GM21737 (cell line): ENCODE results near the gene FGF14.

Source experiments
- ATAC-seq: cut with Tn5 transposase; IDR thresholded peaks from one replicate; pipeline ENCODE4 v1.9.1; 2021; ENCODE audit warnings: mild to moderate bottlenecking, moderate library complexity; ENCODE audit not compliant: unreplicated experiment

FGF14 gene

GRCh38 chr13:101998129-101998528 lies 403.7 kb downstream of the FGF14 start:
- no peak for ATAC-seq

GRCh38 chr13:101996954-101997353 lies 404.9 kb downstream of the FGF14 start:
- no peak for ATAC-seq

- ATAC-seq: no peak
These were observed 412.0 kb downstream of the FGF14 start for GRCh38 chr13:101989798-101990350.

GRCh38 chr13:101988140-101988539 lies 413.7 kb downstream of the FGF14 start:
- ATAC-seq: no peak

GRCh38 chr13:101986316-101986715 lies 415.5 kb downstream of the FGF14 start:
- no peak for ATAC-seq

GRCh38 chr13:101985321-101985720 lies 416.5 kb downstream of the FGF14 start:
- ATAC-seq: no peak

GRCh38 chr13:101982903-101983302 lies 418.9 kb downstream of the FGF14 start:
- no peak for ATAC-seq

GRCh38 chr13:101979825-101980224 lies 422.0 kb downstream of the FGF14 start:
- no peak for ATAC-seq

- no peak for ATAC-seq
These were observed 423.1 kb downstream of the FGF14 start for GRCh38 chr13:101978552-101979315.

- ATAC-seq: no peak
These were observed 424.4 kb downstream of the FGF14 start for GRCh38 chr13:101977475-101977874.

- ATAC-seq: no peak
These were observed 429.7 kb downstream of the FGF14 start for GRCh38 chr13:101972191-101972590.

- ATAC-seq: no peak
These were observed 431.5 kb downstream of the FGF14 start for GRCh38 chr13:101970341-101970740.

GRCh38 chr13:101967781-101968180 lies 434.1 kb downstream of the FGF14 start:
- no peak for ATAC-seq

- no peak for ATAC-seq
These were observed 434.6 kb downstream of the FGF14 start for GRCh38 chr13:101967216-101967615.

- no peak for ATAC-seq
These were observed 436.8 kb downstream of the FGF14 start for GRCh38 chr13:101965096-101965495.

- no peak for ATAC-seq
These were observed 442.8 kb downstream of the FGF14 start for GRCh38 chr13:101959016-101959415.

GRCh38 chr13:101955764-101956163 lies 446.1 kb downstream of the FGF14 start:
- no peak for ATAC-seq

GRCh38 chr13:101951114-101951513 lies 450.7 kb downstream of the FGF14 start:
- no peak for ATAC-seq

GRCh38 chr13:101949681-101950080 lies 452.2 kb downstream of the FGF14 start:
- no peak for ATAC-seq

- no peak for ATAC-seq
These were observed 455.4 kb downstream of the FGF14 start for GRCh38 chr13:101946401-101946800.

GRCh38 chr13:101945435-101945834 lies 456.4 kb downstream of the FGF14 start:
- no peak for ATAC-seq

- no peak for ATAC-seq
These were observed 457.3 kb downstream of the FGF14 start for GRCh38 chr13:101944521-101944920.
